GM12875 (cell line): ENCODE measurements around the gene SRSF9.

Source experiments
- H3K4me3 ChIP-seq: one replicate; pipeline ENCODE4 v1.5.1; 2011; ENCODE audit warnings: low read depth, low read length, control low read depth
- CTCF ChIP-seq: IDR thresholded peaks from 2 replicates; pipeline ENCODE4 v1.5.1; 2011; ENCODE audit warnings: low read depth, mild to moderate bottlenecking, control low read depth, inconsistent platforms, low read length, moderate library complexity, borderline replicate concordance; ENCODE audit not compliant: insufficient read depth

SRSF9 gene

GRCh38 chr12:120447992-120448391 is 21.6 kb downstream of the SRSF9 start:
- no peak for TF ChIP-seq CTCF
- H3K4me3 ChIP-seq: no peak overlapping the region

GRCh38 chr12:120446844-120447178 is 22.7 kb downstream of the SRSF9 start:
- peak overlapping the region; percentile 96 for H3K4me3 ChIP-seq

DNA sequence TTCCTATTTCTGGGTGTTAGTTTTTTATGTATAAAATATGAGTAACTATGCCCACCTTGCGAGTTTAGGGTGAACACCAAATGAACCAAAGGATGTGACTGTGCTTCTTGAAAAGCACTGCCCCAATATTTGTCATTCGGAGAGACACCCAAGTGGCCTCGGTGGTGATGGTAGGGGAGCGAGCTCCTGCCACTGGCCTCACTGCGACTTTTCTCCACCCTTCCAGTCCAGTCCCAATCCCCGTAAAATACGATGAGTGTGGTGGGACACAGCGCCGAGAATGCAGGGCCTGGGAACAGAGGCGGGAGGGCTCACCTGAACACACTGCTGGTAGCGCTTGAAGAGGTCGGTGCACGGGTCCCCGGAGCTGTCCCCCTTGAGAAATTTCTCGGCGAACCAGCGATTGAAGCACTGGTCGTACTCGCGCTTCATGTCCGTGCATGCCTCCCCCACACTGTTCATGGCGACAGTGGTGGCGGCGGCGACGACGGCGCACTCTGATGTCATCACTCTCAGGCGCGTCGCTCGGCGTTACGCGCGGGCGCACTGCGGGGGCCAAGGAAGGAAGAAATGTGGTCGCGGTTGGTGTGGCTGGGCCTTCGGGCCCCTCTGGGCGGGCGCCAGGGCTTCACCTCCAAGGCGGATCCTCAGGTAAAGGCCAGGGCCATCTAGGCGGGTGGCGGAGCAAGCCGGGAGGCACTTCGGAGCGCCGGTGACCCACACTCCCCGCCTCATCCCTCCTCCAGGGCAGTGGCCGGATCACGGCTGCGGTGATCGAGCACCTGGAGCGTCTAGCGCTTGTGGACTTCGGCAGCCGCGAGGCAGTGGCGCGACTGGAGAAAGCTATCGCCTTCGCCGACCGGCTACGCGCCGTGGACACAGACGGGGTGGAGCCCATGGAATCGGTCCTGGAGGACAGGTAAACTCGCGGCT is 23.4 kb downstream of the SRSF9 start, which contains the start of the genes GATC and TRIAP1:
Gene GATC, plus strand, starts transcription at position 534 of the 933 bp plus-strand sequence. Its CDS starts 37 bp downstream, at position 571.
Gene TRIAP1, minus strand, starts transcription at position 474 of the 933 bp plus-strand sequence. Its CDS starts 12 bp downstream, at position 462.
- TF ChIP-seq CTCF: no peak
- H3K4me3 ChIP-seq: peak within 1 kb of the TSS; percentile 96

DNA sequence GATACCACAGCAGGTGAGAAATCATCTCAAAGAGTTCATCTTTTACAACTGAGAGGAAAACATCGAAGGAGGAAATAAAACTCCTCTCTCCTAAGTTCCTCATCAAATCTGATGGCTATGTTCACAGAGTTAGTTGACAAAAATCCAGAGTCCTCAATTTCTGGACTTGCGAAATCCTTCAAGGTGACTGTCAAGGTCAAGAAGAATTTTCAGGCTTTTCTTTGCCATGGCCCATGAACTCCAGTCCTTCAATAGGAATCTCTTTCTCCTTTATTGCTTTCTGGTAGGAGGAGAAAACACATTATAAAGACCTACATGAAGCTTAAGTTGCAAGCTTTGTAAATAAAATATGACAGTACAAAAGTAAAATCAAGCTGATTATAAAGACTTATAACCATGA is 24.9 kb downstream of the SRSF9 start:
- no peak overlapping the region for H3K4me3 ChIP-seq
- no peak for TF ChIP-seq CTCF

DNA sequence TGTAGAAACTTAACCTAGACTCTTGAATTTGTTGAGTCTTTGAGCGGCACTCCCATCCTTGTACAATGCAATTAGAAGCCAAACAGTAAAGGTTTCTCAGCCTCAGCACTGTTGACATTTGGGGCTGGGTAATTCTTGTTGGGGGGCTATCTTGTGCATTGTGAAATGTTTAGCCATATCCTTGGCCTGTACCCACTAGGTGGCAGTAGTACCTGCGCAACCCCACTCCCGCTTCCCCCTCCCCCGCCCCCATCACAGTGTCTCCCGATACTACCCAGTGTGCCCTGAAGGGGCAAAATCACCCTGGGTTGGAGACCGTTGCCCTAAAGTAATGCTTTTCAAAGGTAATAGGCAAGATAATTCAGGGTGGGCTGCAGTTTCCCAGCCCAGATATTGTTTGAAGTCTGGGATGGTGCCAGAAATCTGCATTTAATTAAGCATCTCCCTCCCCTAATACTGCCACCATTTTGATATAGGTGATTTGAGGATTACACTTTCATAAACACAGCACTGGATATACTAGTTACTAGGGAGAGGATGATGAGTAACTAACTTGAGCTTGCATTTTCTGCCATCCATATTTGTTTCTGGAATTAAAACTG is 29.8 kb downstream of the SRSF9 start:
- no peak overlapping the region for H3K4me3 ChIP-seq

GRCh38 chr12:120438495-120439198 is 30.9 kb downstream of the SRSF9 start:
- no peak for TF ChIP-seq CTCF

More for the DNA sequence above, 29.8 kb downstream of the SRSF9 start:
- peak; percentile 74 for TF ChIP-seq CTCF

GRCh38 chr12:120437735-120438494 is 31.6 kb downstream of the SRSF9 start, which contains the start of gene COX6A1:
Gene COX6A1, plus strand, starts transcription at chr12:120438113. Its CDS starts 14 bp downstream, at chr12:120438127.
- no peak for TF ChIP-seq CTCF
- peak within 1 kb of the TSS; percentile 80 for H3K4me3 ChIP-seq

More at GRCh38 chr12:120438495-120439198, 30.9 kb downstream of the SRSF9 start:
- H3K4me3 ChIP-seq: peak overlapping the region; percentile 80
